ENCODE results near the gene CHDH. TPM values are rescaled to one million over a fixed set of nuclear protein-coding genes. Genes with fewer than 3 reads are reported as not detected.

CHDH gene
- total RNA-seq, 4 donors from 2014 or later: 1.8 to 9.1 (median 4.2) TPM

DNA sequence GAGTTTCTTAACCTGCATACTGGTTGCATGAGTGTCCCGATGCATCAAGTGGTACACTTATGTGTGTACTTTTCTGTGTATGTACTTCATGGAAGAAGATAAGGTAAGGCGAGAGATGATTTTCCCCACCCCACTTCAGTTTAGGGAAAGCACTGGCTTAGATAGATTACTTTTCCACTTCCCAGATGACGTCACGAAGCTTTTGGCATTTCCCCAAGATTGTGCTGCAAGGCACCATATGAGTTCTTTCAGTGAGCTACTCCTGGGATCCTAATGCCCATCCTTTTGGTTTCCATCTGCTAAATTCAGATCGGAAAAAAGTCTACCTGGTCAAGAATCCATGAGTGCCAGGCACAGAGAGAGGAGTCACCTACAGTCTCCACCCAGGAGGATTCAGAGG lies 4.7 kb upstream of the CHDH start:
- H3K4me3 ChIP-seq: no peak overlapping the region
- TF ChIP-seq, protein P1, sequence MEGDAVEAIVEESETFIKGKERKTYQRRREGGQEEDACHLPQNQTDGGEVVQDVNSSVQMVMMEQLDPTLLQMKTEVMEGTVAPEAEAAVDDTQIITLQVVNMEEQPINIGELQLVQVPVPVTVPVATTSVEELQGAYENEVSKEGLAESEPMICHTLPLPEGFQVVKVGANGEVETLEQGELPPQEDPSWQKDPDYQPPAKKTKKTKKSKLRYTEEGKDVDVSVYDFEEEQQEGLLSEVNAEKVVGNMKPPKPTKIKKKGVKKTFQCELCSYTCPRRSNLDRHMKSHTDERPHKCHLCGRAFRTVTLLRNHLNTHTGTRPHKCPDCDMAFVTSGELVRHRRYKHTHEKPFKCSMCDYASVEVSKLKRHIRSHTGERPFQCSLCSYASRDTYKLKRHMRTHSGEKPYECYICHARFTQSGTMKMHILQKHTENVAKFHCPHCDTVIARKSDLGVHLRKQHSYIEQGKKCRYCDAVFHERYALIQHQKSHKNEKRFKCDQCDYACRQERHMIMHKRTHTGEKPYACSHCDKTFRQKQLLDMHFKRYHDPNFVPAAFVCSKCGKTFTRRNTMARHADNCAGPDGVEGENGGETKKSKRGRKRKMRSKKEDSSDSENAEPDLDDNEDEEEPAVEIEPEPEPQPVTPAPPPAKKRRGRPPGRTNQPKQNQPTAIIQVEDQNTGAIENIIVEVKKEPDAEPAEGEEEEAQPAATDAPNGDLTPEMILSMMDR (IDR thresholded peaks at IDR 0.05): no peak
- TF ChIP-seq POLR2A (IDR thresholded peaks at IDR 0.05): no peak
- intact Hi-C loops (cut with DNase I; ENCODE audit: low total_unique reads): no loop called here
- H3K27ac ChIP-seq: no peak overlapping the region
- DNase-seq: peak; percentile 38 to 41
- H3K27me3 ChIP-seq: no peaks in the 10 kb centered on the region
- H3K4me1 ChIP-seq: no peaks in the 10 kb centered on the region
- no peaks in the 10 kb centered on the region for H3K36me3 ChIP-seq
- no peaks in the 10 kb centered on the region for H3K9me3 ChIP-seq

DNA sequence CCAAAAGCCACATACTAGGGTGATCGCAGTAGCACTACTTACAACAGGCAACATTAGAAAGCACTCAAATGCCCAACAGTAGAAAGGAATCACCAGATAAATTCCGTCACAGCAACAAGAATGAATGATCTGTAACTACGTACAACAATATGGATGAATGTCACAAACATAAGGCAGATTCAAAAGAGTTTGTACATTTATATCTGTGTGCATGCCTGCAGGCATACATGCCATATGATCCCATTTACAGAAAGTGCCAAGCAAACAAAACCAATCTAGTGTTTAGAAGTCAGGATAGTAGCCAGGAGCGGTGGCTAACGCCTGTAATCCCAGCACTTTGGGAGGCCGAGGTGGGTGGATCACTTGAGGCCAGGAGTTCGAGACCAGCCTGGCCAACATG lies 3.7 kb upstream of the CHDH start:
- H3K27ac ChIP-seq: no peak overlapping the region
- no peaks in the 10 kb centered on the region for H3K27me3 ChIP-seq
- no peaks in the 10 kb centered on the region for H3K36me3 ChIP-seq
- H3K9me3 ChIP-seq: no peaks in the 10 kb centered on the region
- no peak for DNase-seq
- intact Hi-C loops (cut with DNase I; ENCODE audit: low total_unique reads): no loop called here
- TF ChIP-seq, protein P1 (IDR thresholded peaks at IDR 0.05): no peak
- no peak for TF ChIP-seq POLR2A (IDR thresholded peaks at IDR 0.05)
- no peaks in the 10 kb centered on the region for H3K4me1 ChIP-seq
- H3K4me3 ChIP-seq: no peak overlapping the region

DNA sequence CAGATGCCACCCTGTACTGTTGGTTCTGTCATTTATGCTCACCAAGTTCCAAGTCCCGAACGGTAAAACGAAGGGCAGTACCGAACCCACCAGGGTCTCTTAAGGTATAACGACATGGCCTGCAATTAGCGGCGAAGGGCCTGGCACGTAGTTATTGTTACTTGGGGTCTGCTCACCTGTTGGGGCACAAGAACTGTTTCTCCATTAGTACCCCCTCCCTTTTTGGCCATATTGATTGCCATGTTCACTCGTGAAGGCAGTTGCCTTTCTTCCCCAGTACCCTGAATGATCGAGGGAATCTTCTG lies 584 bp upstream of the CHDH start:
- peak overlapping the region in 1 of 2 donors; percentile 87 for H3K27ac ChIP-seq
- intact Hi-C loops (cut with DNase I; ENCODE audit: low total_unique reads): no loop called here

DNA sequence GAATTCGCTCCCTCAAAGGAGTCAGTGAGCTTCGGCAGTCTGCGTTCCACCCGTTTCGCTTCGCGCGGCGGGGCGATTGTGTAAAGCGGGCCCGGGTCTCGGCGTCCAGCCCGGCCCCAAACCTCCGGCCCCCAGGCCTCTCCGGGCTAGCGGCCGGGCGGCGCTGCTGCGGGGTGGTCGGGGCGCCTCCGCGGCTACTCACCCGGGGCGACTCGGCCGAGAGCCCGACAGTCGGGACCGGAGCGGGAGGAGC lies 412 bp downstream of the CHDH start:
- Histone ChIP-seq H3K4me3 (peak overlapping the region; percentile 24 to 71), H3K9me3 (no peaks in the 10 kb centered on the region), H3K27me3 (no peaks in the 10 kb centered on the region), H3K4me1 (peaks cover 0 to 3% of the 10 kb centered on the region in 2 donors), H3K27ac (peak overlapping the region; percentile 59 to 87), H3K36me3 (no peaks in the 10 kb centered on the region)
- intact Hi-C loops (cut with DNase I; ENCODE audit: low total_unique reads): no loop called here
- TF ChIP-seq POLR2A (IDR thresholded peaks at IDR 0.05): no peak
- TF ChIP-seq, protein P1 (IDR thresholded peaks at IDR 0.05): peak in 1 of 4 experiments; percentile 1
- no peak for DNase-seq

More for the DNA sequence above, 584 bp upstream of the CHDH start:
- Histone ChIP-seq H3K27me3 (no peaks in the 10 kb centered on the region), H3K9me3 (no peaks in the 10 kb centered on the region), H3K36me3 (no peaks in the 10 kb centered on the region), H3K4me3 (peak overlapping the region; percentile 24 to 71), H3K4me1 (peaks cover 0 to 3% of the 10 kb centered on the region in 2 donors)
- DNase-seq: no peak
- no peak for TF ChIP-seq POLR2A (IDR thresholded peaks at IDR 0.05)
- TF ChIP-seq, protein P1 (IDR thresholded peaks at IDR 0.05): no peak

DNA sequence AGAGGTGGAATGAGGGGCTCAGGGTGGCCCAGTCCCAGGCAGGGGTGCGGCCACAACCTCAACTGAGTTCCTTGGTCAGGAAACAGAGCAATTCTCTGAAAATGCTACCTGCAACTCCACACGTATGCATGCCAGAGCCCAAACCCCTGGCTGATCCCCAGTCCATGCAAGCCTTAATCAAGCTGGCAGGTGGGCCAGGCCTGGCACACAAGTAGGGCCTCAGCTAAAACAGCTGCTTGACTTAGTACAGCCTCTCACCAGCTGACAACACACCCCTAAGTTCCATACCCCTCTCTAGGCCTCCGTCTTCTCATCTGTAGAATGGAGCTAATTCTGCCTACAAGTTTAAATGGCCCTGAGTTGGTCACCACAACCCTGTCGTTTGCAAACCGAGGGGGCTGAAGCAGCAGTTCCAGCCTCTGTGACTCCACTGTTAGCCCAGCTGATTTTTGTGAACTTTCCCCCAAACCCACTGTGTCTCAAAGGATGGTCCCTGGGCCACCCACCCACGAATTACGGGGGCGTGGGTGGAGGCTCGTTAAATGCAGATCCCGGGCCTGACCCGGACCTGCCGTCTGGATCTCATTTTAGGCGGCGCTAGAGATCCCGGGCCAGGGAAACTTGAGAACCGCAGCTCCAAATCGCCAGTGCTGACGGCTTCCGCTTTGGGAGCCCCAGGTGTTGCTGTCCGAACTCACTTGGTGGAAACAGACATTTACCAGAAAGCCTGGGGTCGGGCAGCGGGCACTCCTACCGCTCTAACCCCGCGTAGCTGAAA lies 927 bp downstream of the CHDH start:
- no peaks in the 10 kb centered on the region for H3K36me3 ChIP-seq
- intact Hi-C loops (cut with DNase I; ENCODE audit: low total_unique reads): no loop called here
- peaks cover 0 to 3% of the 10 kb centered on the region in 2 donors for H3K4me1 ChIP-seq
- DNase-seq: peak; percentile 56 to 67
- peak overlapping the region; percentile 24 to 71 for H3K4me3 ChIP-seq
- no peaks in the 10 kb centered on the region for H3K9me3 ChIP-seq
- H3K27me3 ChIP-seq: no peaks in the 10 kb centered on the region
- TF ChIP-seq, protein P1 (IDR thresholded peaks at IDR 0.05): peak in 3 of 4 experiments; percentile 19 to 40 (median 21)
- TF ChIP-seq POLR2A (IDR thresholded peaks at IDR 0.05): no peak
- peak overlapping the region; percentile 59 to 87 for H3K27ac ChIP-seq

All from uterus (tissue), 4 donors.